Peyer's patch (tissue), 4 donors: ENCODE measurements around the gene ASAP2. TPM values are rescaled to one million over a fixed set of nuclear protein-coding genes. Genes with fewer than 3 reads are reported as not detected.

Experiments used
- DNase-seq, 3 donors: peaks; one replicate each; pipeline ENCODE4 v3.0.0-alpha.2; 2017 to 2019
- H3K27ac ChIP-seq, 4 donors: fragments of 200-600 bp; sonication (generic); one replicate each; pipeline ENCODE4 v1.5.1; 2016 to 2019
- H3K27me3 ChIP-seq, 2 donors: fragments of 200-600 bp; sonication (generic); one replicate each; pipeline ENCODE4 v1.5.1; 2019
- H3K36me3 ChIP-seq, 3 donors: fragments of 200-600 bp; sonication (generic); one replicate each; pipeline ENCODE4 v1.5.1; 2016 to 2019
- H3K4me1 ChIP-seq, 4 donors: fragments of 200-600 bp; sonication (generic); one replicate each; pipeline ENCODE4 v1.5.1; 2016 to 2019
- H3K4me3 ChIP-seq, 4 donors: fragments of 200-600 bp; sonication (generic); 1 replicate in 3 of 4; 2 replicates in 1 of 4; pipeline ENCODE4 v1.5.1; 2016 to 2019; ENCODE audit warnings: mild to moderate bottlenecking in 1 of 4
- H3K9me3 ChIP-seq, 4 donors: fragments of 200-600 bp; sonication (generic); one replicate each; pipeline ENCODE4 v1.5.1; 2016 to 2019; ENCODE audit warnings: mild to moderate bottlenecking in 1 of 4
- CTCF ChIP-seq, 6 experiments: fragments of 450-650 bp in 4 of 6; fragments of 200-600 bp in 2 of 6; sonication (generic) in 1 of 6; IDR thresholded peaks; one replicate each; pipeline ENCODE4 v1.5.1; 2017 to 2019; ENCODE audit warnings: antibody characterized with exemption in 6 of 6, mild to moderate bottlenecking in 3 of 6, moderate library complexity in 1 of 6
- POLR2A ChIP-seq, 2 donors: fragments of 450-650 bp; IDR thresholded peaks; one replicate each; pipeline ENCODE4 v1.5.1; 2017; ENCODE audit warnings: antibody characterized with exemption in 2 of 2, mild to moderate bottlenecking in 2 of 2, moderate library complexity in 2 of 2
- total RNA-seq, 4 donors: library from RNA; depleted of rRNA; stranded (reverse); fragments of >200 nt; gene quantifications; one replicate each; pipeline ENCODE4 v1.1.0, GENCODE V29; 2016

Gene ASAP2
- total RNA-seq, 4 donors from 2014 or later, result 30.6 to 59.4 (median 37.8) TPM

GRCh38 chr2:9306911-9307310 lies 100.3 kb downstream of the ASAP2 start:
- peak in 1 of 3 donors; percentile 33 for DNase-seq
- no peak for TF ChIP-seq POLR2A (IDR thresholded peaks at IDR 0.05)
- TF ChIP-seq CTCF (IDR thresholded peaks at IDR 0.05), result no peak
- no peak overlapping the region for H3K4me3 ChIP-seq
- H3K4me1 ChIP-seq, result peaks cover 0 to 25% (median 5%) of the 10 kb centered on the region in 4 donors
- no peaks in the 10 kb centered on the region for H3K36me3 ChIP-seq
- H3K27ac ChIP-seq, result no peak overlapping the region
- H3K9me3 ChIP-seq, result no peaks in the 10 kb centered on the region
- H3K27me3 ChIP-seq, result no peaks in the 10 kb centered on the region

GRCh38 chr2:9307535-9307934 lies 100.9 kb downstream of the ASAP2 start:
- H3K4me1 ChIP-seq, result peaks cover 0 to 28% (median 5%) of the 10 kb centered on the region in 4 donors
- TF ChIP-seq CTCF (IDR thresholded peaks at IDR 0.05), result no peak
- TF ChIP-seq POLR2A (IDR thresholded peaks at IDR 0.05), result no peak

GRCh38 chr2:9308186-9308955 lies 101.8 kb downstream of the ASAP2 start:
- no peak overlapping the region for H3K4me3 ChIP-seq
- peaks cover 0 to 28% (median 5%) of the 10 kb centered on the region in 4 donors for H3K4me1 ChIP-seq
- TF ChIP-seq POLR2A (IDR thresholded peaks at IDR 0.05) (no peak), CTCF (IDR thresholded peaks at IDR 0.05) (no peak)
- no peak overlapping the region for H3K27ac ChIP-seq
- H3K9me3 ChIP-seq, result no peaks in the 10 kb centered on the region
- H3K27me3 ChIP-seq, result no peaks in the 10 kb centered on the region
- no peaks in the 10 kb centered on the region for H3K36me3 ChIP-seq
- DNase-seq, result no peak

More at GRCh38 chr2:9307535-9307934, 100.9 kb downstream of the ASAP2 start:
- no peak overlapping the region for H3K4me3 ChIP-seq
- DNase-seq, result no peak
- no peaks in the 10 kb centered on the region for H3K9me3 ChIP-seq
- no peaks in the 10 kb centered on the region for H3K27me3 ChIP-seq
- H3K27ac ChIP-seq, result peak overlapping the region in 1 of 4 donors; percentile 26
- H3K36me3 ChIP-seq, result no peaks in the 10 kb centered on the region

- Histone ChIP-seq H3K9me3 (no peaks in the 10 kb centered on the region), H3K36me3 (no peaks in the 10 kb centered on the region), H3K4me1 (peaks cover 0 to 28% (median 5%) of the 10 kb centered on the region in 4 donors), H3K4me3 (no peak overlapping the region), H3K27me3 (no peaks in the 10 kb centered on the region), H3K27ac (no peak overlapping the region)
- no peak for DNase-seq
- no peak for TF ChIP-seq CTCF (IDR thresholded peaks at IDR 0.05)
- TF ChIP-seq POLR2A (IDR thresholded peaks at IDR 0.05), result no peak
Observed at GRCh38 chr2:9309147-9309546, 102.5 kb downstream of the ASAP2 start.

DNA sequence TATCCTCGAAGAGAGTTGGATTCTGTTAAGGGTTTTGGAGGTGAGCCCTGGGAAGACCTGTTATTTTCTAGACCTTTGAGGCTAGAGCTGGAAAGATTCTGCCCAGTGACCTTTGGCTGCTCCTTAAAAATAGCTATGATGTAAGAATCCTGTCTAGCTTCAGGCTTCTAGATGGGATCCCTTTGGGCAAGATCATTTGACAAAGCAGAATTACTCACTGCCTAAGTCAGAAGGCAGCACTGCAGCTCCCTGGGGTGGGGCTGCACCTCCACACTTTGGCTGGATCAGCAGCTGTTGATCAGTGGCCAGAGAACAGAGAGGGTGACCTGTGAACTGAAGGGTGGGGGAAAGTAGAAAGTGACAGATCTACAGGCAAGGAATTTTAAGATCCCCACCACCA lies 103.8 kb downstream of the ASAP2 start:
- Histone ChIP-seq H3K4me3 (no peak overlapping the region), H3K9me3 (no peaks in the 10 kb centered on the region), H3K36me3 (no peaks in the 10 kb centered on the region), H3K27ac (peak overlapping the region in 3 of 4 donors; percentile 18 to 70 (median 69)), H3K27me3 (no peaks in the 10 kb centered on the region), H3K4me1 (peaks cover 0 to 28% (median 5%) of the 10 kb centered on the region in 4 donors)
- peak in 1 of 3 donors; percentile 63 for DNase-seq
- no peak for TF ChIP-seq POLR2A (IDR thresholded peaks at IDR 0.05)
- no peak for TF ChIP-seq CTCF (IDR thresholded peaks at IDR 0.05)
